Suprapubic skin (tissue), 3 donors: ENCODE results near the gene RPL27A.

Experiments
- CTCF ChIP-seq, 2 donors: fragments of 200-600 bp in 1 of 2; fragments of 450-650 bp in 1 of 2; sonication (generic) in 1 of 2; IDR thresholded peaks; one replicate each; pipeline ENCODE4 v1.5.1; 2016 to 2019; ENCODE audit warnings: antibody characterized with exemption in 2 of 2, mild to moderate bottlenecking in 1 of 2, moderate library complexity in 1 of 2
- POLR2A ChIP-seq, 2 donors: fragments of 450-650 bp; IDR thresholded peaks; one replicate each; pipeline ENCODE4 v1.6.1; 2017; ENCODE audit warnings: antibody characterized with exemption in 2 of 2, mild to moderate bottlenecking in 2 of 2, moderate library complexity in 2 of 2

DNA sequence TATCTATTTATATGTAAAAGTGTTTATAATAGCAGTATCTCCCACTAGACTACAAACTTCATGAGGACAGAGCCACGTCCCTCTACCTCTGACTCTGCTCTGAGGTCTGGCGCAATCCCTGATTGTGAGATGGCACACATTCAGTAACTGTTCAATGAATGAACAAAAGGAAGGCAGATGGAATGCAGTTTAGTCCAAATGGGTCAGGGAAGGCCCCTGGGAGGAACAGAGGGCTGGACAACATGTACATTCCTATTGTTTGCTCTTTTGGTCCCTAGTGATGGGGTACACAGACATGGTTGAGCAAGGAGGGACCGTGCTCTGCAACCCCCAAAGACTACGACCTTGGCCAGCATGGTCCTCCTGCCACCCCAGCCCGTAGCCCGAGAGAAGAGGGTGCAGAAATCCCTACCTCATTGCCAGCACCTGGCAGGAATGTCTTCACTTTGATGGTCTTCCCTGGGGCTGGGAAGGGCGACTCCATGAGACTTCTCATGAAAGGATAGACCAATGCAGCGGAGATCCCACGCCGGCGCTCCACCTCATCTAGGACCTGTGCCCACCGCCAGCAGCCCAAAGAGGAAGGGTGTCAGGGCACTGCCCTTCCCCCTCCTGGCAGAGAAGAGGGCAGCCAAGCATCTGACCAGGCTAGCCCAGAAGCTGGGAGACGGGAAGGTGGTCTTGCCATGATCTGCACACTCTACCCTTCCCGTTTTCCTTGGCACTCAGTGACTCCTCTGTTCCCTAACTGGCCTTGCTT lies 24.3 kb downstream of the RPL27A start:
- TF ChIP-seq CTCF (IDR thresholded peaks at IDR 0.05) (no peak), POLR2A (IDR thresholded peaks at IDR 0.05) (no peak)
